ENCODE measurements around the gene HLA-DMB. TPM values are rescaled to one million over a fixed set of nuclear protein-coding genes. Genes with fewer than 3 reads are reported as not detected.

HLA-DMB gene
- total RNA-seq, 1 donor: 1.7 TPM

GRCh38 chr6:32971242-32971580 lies 30.4 kb upstream of the HLA-DMB start:
- no peak for TF ChIP-seq CTCF (IDR thresholded peaks at IDR 0.05; ENCODE audit: insufficient read depth, low read depth, low read length)
- H3K4me3 ChIP-seq (ENCODE audit: low read depth, low read length): peak overlapping the region; percentile 91
- DNase-seq (ENCODE audit: low read depth): no peak

GRCh38 chr6:32970413-32971241 lies 29.8 kb upstream of the HLA-DMB start:
- no peak for TF ChIP-seq CTCF (IDR thresholded peaks at IDR 0.05; ENCODE audit: insufficient read depth, low read depth, low read length)
- peak overlapping the region; percentile 91 for H3K4me3 ChIP-seq (ENCODE audit: low read depth, low read length)
- DNase-seq (ENCODE audit: low read depth): peak; percentile 93

GRCh38 chr6:32969685-32970412 lies 29.0 kb upstream of the HLA-DMB start:
- peak overlapping the region; percentile 91 for H3K4me3 ChIP-seq (ENCODE audit: low read depth, low read length)
- peak; percentile 17 for TF ChIP-seq CTCF (IDR thresholded peaks at IDR 0.05; ENCODE audit: insufficient read depth, low read depth, low read length)
- DNase-seq (ENCODE audit: low read depth): peak; percentile 95

- DNase-seq (ENCODE audit: low read depth): peak; percentile 92
Measured at GRCh38 chr6:32968867-32969684, 28.2 kb upstream of the HLA-DMB start.

GRCh38 chr6:32968093-32968866 lies 27.5 kb upstream of the HLA-DMB start, which contains the start of gene BRD2:
TSS of gene BRD2 (plus strand) at chr6:32968594. CDS start at chr6:32972899, 4,305 bp downstream.
- peak within 1 kb of the TSS; percentile 91 for H3K4me3 ChIP-seq (ENCODE audit: low read depth, low read length)
- DNase-seq (ENCODE audit: low read depth): peak; percentile 97
- no peak for TF ChIP-seq CTCF (IDR thresholded peaks at IDR 0.05; ENCODE audit: insufficient read depth, low read depth, low read length)

More at GRCh38 chr6:32968867-32969684, 28.2 kb upstream of the HLA-DMB start:
- TF ChIP-seq CTCF (IDR thresholded peaks at IDR 0.05; ENCODE audit: insufficient read depth, low read depth, low read length): peak; percentile 19
- peak overlapping the region; percentile 91 for H3K4me3 ChIP-seq (ENCODE audit: low read depth, low read length)
